ENCODE results near the gene MEI4.
"Not testable (repeated sequence)": the region's sequence is repeated elsewhere in the genome, so short reads cannot be mapped to it uniquely, and the experiment has no call there.

Gene MEI4

GRCh38 chr6:77813090-77813489 lies 160.3 kb downstream of the MEI4 start:
- no peak for DNase-seq (ENCODE audit: low read depth in 1 of 2, low spot score in 1 of 2)

GRCh38 chr6:77814119-77814518 lies 161.3 kb downstream of the MEI4 start:
- no peak for DNase-seq (ENCODE audit: low read depth in 1 of 2, low spot score in 1 of 2)

GRCh38 chr6:77815531-77815930 lies 162.7 kb downstream of the MEI4 start:
- no peak for DNase-seq (ENCODE audit: low read depth in 1 of 2, low spot score in 1 of 2)

- DNase-seq (ENCODE audit: low read depth in 1 of 2, low spot score in 1 of 2) = no peak
Measured at GRCh38 chr6:77816766-77817270, 164.0 kb downstream of the MEI4 start.

- DNase-seq (ENCODE audit: low read depth in 1 of 2, low spot score in 1 of 2) = no peak
Measured at GRCh38 chr6:77822265-77822664, 169.4 kb downstream of the MEI4 start.

- no peak for DNase-seq (ENCODE audit: low read depth in 1 of 2, low spot score in 1 of 2)
Measured at GRCh38 chr6:77825204-77825603, 172.4 kb downstream of the MEI4 start.

GRCh38 chr6:77829736-77830135 lies 176.9 kb downstream of the MEI4 start:
- no peak for DNase-seq (ENCODE audit: low read depth in 1 of 2, low spot score in 1 of 2)

GRCh38 chr6:77833749-77834148 lies 180.9 kb downstream of the MEI4 start:
- not testable (repeated sequence) for DNase-seq (ENCODE audit: low read depth in 1 of 2, low spot score in 1 of 2)

GRCh38 chr6:77834591-77834996 lies 181.8 kb downstream of the MEI4 start:
- DNase-seq (ENCODE audit: low read depth in 1 of 2, low spot score in 1 of 2) = no peak

- no peak for DNase-seq (ENCODE audit: low read depth in 1 of 2, low spot score in 1 of 2)
Measured at GRCh38 chr6:77837034-77837784, 184.4 kb downstream of the MEI4 start.

- DNase-seq (ENCODE audit: low read depth in 1 of 2, low spot score in 1 of 2) = no peak
Measured at GRCh38 chr6:77839292-77839691, 186.5 kb downstream of the MEI4 start.

- DNase-seq (ENCODE audit: low read depth in 1 of 2, low spot score in 1 of 2) = no peak
Measured at GRCh38 chr6:77844822-77845221, 192.0 kb downstream of the MEI4 start.

- no peak for DNase-seq (ENCODE audit: low read depth in 1 of 2, low spot score in 1 of 2)
Measured at GRCh38 chr6:77853401-77853800, 200.6 kb downstream of the MEI4 start.

GRCh38 chr6:77856391-77856790 lies 203.6 kb downstream of the MEI4 start:
- DNase-seq (ENCODE audit: low read depth in 1 of 2, low spot score in 1 of 2) = no peak

GRCh38 chr6:77857421-77857820 lies 204.6 kb downstream of the MEI4 start:
- no peak for DNase-seq (ENCODE audit: low read depth in 1 of 2, low spot score in 1 of 2)

GRCh38 chr6:77876300-77876699 lies 223.5 kb downstream of the MEI4 start:
- DNase-seq (ENCODE audit: low read depth in 1 of 2, low spot score in 1 of 2) = no peak

GRCh38 chr6:77879527-77879926 lies 226.7 kb downstream of the MEI4 start:
- no peak for DNase-seq (ENCODE audit: low read depth in 1 of 2, low spot score in 1 of 2)

- no peak for DNase-seq (ENCODE audit: low read depth in 1 of 2, low spot score in 1 of 2)
Measured at GRCh38 chr6:77880501-77880900, 227.7 kb downstream of the MEI4 start.

GRCh38 chr6:77883851-77884250 lies 231.0 kb downstream of the MEI4 start:
- no peak for DNase-seq (ENCODE audit: low read depth in 1 of 2, low spot score in 1 of 2)

- DNase-seq (ENCODE audit: low read depth in 1 of 2, low spot score in 1 of 2) = no peak
Measured at GRCh38 chr6:77893391-77893790, 240.6 kb downstream of the MEI4 start.

GRCh38 chr6:77906070-77906469 lies 253.2 kb downstream of the MEI4 start:
- DNase-seq (ENCODE audit: low read depth in 1 of 2, low spot score in 1 of 2) = no peak

- DNase-seq (ENCODE audit: low read depth in 1 of 2, low spot score in 1 of 2) = no peak
Measured at GRCh38 chr6:77910826-77911225, 258.0 kb downstream of the MEI4 start.

- DNase-seq (ENCODE audit: low read depth in 1 of 2, low spot score in 1 of 2) = no peak
Measured at GRCh38 chr6:77926198-77926751, 273.4 kb downstream of the MEI4 start.
